SK-N-MC (cell line): ENCODE data around the gene FOXR1.

Experiments used
- DNase-seq: peaks from one replicate; pipeline ENCODE4 v3.0.0-alpha.2; 2011; ENCODE audit warnings: low read depth, low spot score
- H3K27ac ChIP-seq: fragments of 200-600 bp; sonication (generic); 2 replicates; pipeline ENCODE4 v1.5.1; 2016; ENCODE audit warnings: mixed run types
- H3K36me3 ChIP-seq: fragments of 200-600 bp; sonication (generic); 2 replicates; pipeline ENCODE4 v1.6.1; 2017; ENCODE audit warnings: antibody characterized with exemption, low read length, mixed read lengths; ENCODE audit not compliant: insufficient read depth
- H3K4me3 ChIP-seq: fragments of 200-600 bp; sonication (generic); 2 replicates; pipeline ENCODE4 v1.5.1; 2016
- H3K9ac ChIP-seq: fragments of 200-600 bp; sonication (generic); 2 replicates; pipeline ENCODE4 v1.8.0; 2017; ENCODE audit warnings: mixed run types, mixed read lengths; ENCODE audit not compliant: insufficient read length
- H3K9me3 ChIP-seq: fragments of 200-600 bp; sonication (generic); 2 replicates; pipeline ENCODE4 v1.6.1; 2017; ENCODE audit warnings: low read depth, mild to moderate bottlenecking, antibody characterized with exemption, low read length, moderate library complexity, mixed read lengths
- EZH2 ChIP-seq: fragments of 200-600 bp; sonication (generic); IDR thresholded peaks from one replicate; pipeline ENCODE4 v1.6.1; 2017; ENCODE audit warnings: antibody characterized with exemption
- FOXP2 ChIP-seq: optimal IDR thresholded peaks from 2 replicates; pipeline ENCODE3; 2011; ENCODE audit warnings: mild to moderate bottlenecking, moderate library complexity; ENCODE audit not compliant: insufficient read depth; ENCODE audit errors: extremely low read length, control extremely low read depth
- POLR2AphosphoS5 ChIP-seq: IDR thresholded peaks from 2 replicates; pipeline ENCODE4 v1.6.1; 2012; ENCODE audit warnings: mild to moderate bottlenecking, low read depth, low read length, borderline replicate concordance

Gene FOXR1

GRCh38 chr11:118971646-118972045 is at the start of gene FOXR1:
Gene FOXR1 (plus strand): TSS chr11:118971761. CDS start chr11:118971932, 171 bp downstream.
- no peak within 1 kb of the TSS for H3K4me3 ChIP-seq
- no peaks in the 10 kb centered on the region for H3K9me3 ChIP-seq
- no peak within 1 kb of the TSS for H3K27ac ChIP-seq
- no peak for DNase-seq
- H3K36me3 ChIP-seq, result no peaks in the 10 kb centered on the region
- no peak within 1 kb of the TSS for H3K9ac ChIP-seq
- TF ChIP-seq POLR2AphosphoS5 (no peak), EZH2 (no peak), FOXP2 (no peak)

- H3K27ac ChIP-seq, result peak overlapping the region; percentile 63; the same call in 1 of the 2 replicates
- no peak for DNase-seq
- no peak for TF ChIP-seq EZH2
- no peak for TF ChIP-seq FOXP2
- TF ChIP-seq POLR2AphosphoS5, result no peak
Measured at GRCh38 chr11:118921929-118922744, 49.4 kb upstream of the FOXR1 start.

GRCh38 chr11:118922745-118923627 is 48.6 kb upstream of the FOXR1 start:
- no peak for DNase-seq
- no peak overlapping the region for H3K9ac ChIP-seq
- peak overlapping the region; percentile 90 for H3K4me3 ChIP-seq
- no peak overlapping the region for H3K27ac ChIP-seq
- TF ChIP-seq FOXP2 (no peak), EZH2 (no peak), POLR2AphosphoS5 (no peak)
- H3K9me3 ChIP-seq, result no peaks in the 10 kb centered on the region
- no peaks in the 10 kb centered on the region for H3K36me3 ChIP-seq

More at GRCh38 chr11:118921929-118922744, 49.4 kb upstream of the FOXR1 start:
- H3K4me3 ChIP-seq, result peak overlapping the region; percentile 90
- H3K36me3 ChIP-seq, result no peaks in the 10 kb centered on the region
- H3K9me3 ChIP-seq, result no peaks in the 10 kb centered on the region
- H3K9ac ChIP-seq, result peak overlapping the region; percentile 33

- H3K9me3 ChIP-seq, result no peaks in the 10 kb centered on the region
- no peak overlapping the region; the same call in 1 of the 2 replicates for H3K27ac ChIP-seq
- no peak for TF ChIP-seq POLR2AphosphoS5
- TF ChIP-seq FOXP2, result no peak
- TF ChIP-seq EZH2, result no peak
- peak overlapping the region; percentile 90 for H3K4me3 ChIP-seq
- DNase-seq, result no peak
- H3K9ac ChIP-seq, result peak overlapping the region; percentile 84
- no peaks in the 10 kb centered on the region for H3K36me3 ChIP-seq
Measured at GRCh38 chr11:118923721-118924587, 47.6 kb upstream of the FOXR1 start.

GRCh38 chr11:118924591-118925585 is 46.7 kb upstream of the FOXR1 start:
- no peak for DNase-seq

GRCh38 chr11:118927554-118928100 is 43.9 kb upstream of the FOXR1 start:
- DNase-seq, result no peak
- Histone ChIP-seq H3K27ac (no peak overlapping the region), H3K36me3 (no peaks in the 10 kb centered on the region), H3K9ac (peak overlapping the region; percentile 37), H3K9me3 (no peaks in the 10 kb centered on the region), H3K4me3 (peak overlapping the region; percentile 83)
- no peak for TF ChIP-seq FOXP2
- TF ChIP-seq POLR2AphosphoS5, result no peak

More at GRCh38 chr11:118924591-118925585, 46.7 kb upstream of the FOXR1 start:
- H3K9ac ChIP-seq, result peak overlapping the region; percentile 84
- TF ChIP-seq FOXP2 (no peak), EZH2 (no peak), POLR2AphosphoS5 (no peak)
- no peak overlapping the region for H3K27ac ChIP-seq
- H3K9me3 ChIP-seq, result no peaks in the 10 kb centered on the region
- no peaks in the 10 kb centered on the region for H3K36me3 ChIP-seq
- peak overlapping the region; percentile 90 for H3K4me3 ChIP-seq
